Body of pancreas (tissue), 4 donors: ENCODE results near the gene KNCN. TPM values are rescaled to one million over a fixed set of nuclear protein-coding genes. Genes with fewer than 3 reads are reported as not detected.

Source experiments
- ATAC-seq: fragments of 150-250 bp; one replicate; pipeline ENCODE4 v1.9.1; 2016
- DNase-seq, 4 donors: peaks; one replicate each; pipeline ENCODE4 v3.0.0-alpha.2; 2019
- H3K27ac ChIP-seq, 4 donors: fragments of 200-600 bp; sonication (generic); 1 replicate in 3 of 4; 2 replicates in 1 of 4; pipeline versions ENCODE4 v1.5.1 to v1.6.1; 2016 to 2019; ENCODE audit warnings: mild to moderate bottlenecking in 1 of 4, mixed read lengths in 1 of 4, moderate library complexity in 1 of 4
- H3K27me3 ChIP-seq, 2 donors: fragments of 200-600 bp; sonication (generic); one replicate each; pipeline ENCODE4 v1.6.0; 2016; ENCODE audit warnings: mild to moderate bottlenecking in 1 of 2
- H3K36me3 ChIP-seq, 2 donors: fragments of 200-600 bp; sonication (generic); replicated peaks in 1 of 2; 2 replicates each; pipeline ENCODE4 v1.5.1; 2016; ENCODE audit warnings: low read depth in 2 of 2; ENCODE audit not compliant: insufficient read depth in 1 of 2
- H3K4me1 ChIP-seq: fragments of 200-600 bp; sonication (generic); one replicate; pipeline ENCODE4 v1.6.0; 2016
- H3K4me3 ChIP-seq, 2 donors: fragments of 200-600 bp; sonication (generic); 1 replicate in 1 of 2; 2 replicates in 1 of 2; pipeline ENCODE4 v1.5.1; 2016 to 2019
- H3K9me3 ChIP-seq, 3 donors: fragments of 200-600 bp; sonication (generic); 1 replicate in 2 of 3; 2 replicates in 1 of 3; pipeline ENCODE4 v1.5.1; 2016
- CTCF ChIP-seq, 7 experiments: fragments of 450-650 bp in 4 of 7; fragments of 200-600 bp in 3 of 7; sonication (generic) in 3 of 7; IDR thresholded peaks; one replicate each; pipeline ENCODE4 v1.5.1; 2016 to 2019; ENCODE audit warnings: antibody characterized with exemption in 7 of 7
- POLR2A ChIP-seq, 3 donors: fragments of 450-650 bp; IDR thresholded peaks; one replicate each; pipeline ENCODE4 v1.6.1; 2016; ENCODE audit warnings: antibody characterized with exemption in 3 of 3, mild to moderate bottlenecking in 2 of 3
- WGBS, 2 donors: methylation state at CpG; one replicate each; pipeline ENCODE4 v1.1.5; 2017; 5-methylcytosine and 5-hydroxymethylcytosine counted together
- intact Hi-C: fragments of 100-400 bp; cut with DNase I; formaldehyde crosslinking; loops from one replicate; pipeline ENCODE4 v1.15.1; 2023
- total RNA-seq, 2 donors: library from RNA; depleted of rRNA; stranded (reverse); fragments of >200 nt; gene quantifications; one replicate each; pipeline ENCODE4 v1.1.0, GENCODE V29; 2016

Gene KNCN
- total RNA-seq, 2 donors from 2014 or later: not detected

GRCh38 chr1:46563341-46563740 lies 11.9 kb upstream of the KNCN start:
- peaks cover 20 to 54% of the 10 kb centered on the region in 2 donors for H3K36me3 ChIP-seq
- ATAC-seq (no peak), DNase-seq (no peak)
- no peak overlapping the region for H3K4me3 ChIP-seq
- TF ChIP-seq CTCF (IDR thresholded peaks at IDR 0.05) (no peak), POLR2A (IDR thresholded peaks at IDR 0.05) (no peak)
- H3K27ac ChIP-seq: no peak overlapping the region
- 80 to 83% methylated on average over 4 of the region's 4 CpGs for WGBS, 2 donors
- H3K9me3 ChIP-seq: no peaks in the 10 kb centered on the region
- no peaks in the 10 kb centered on the region for H3K4me1 ChIP-seq
- no peaks in the 10 kb centered on the region for H3K27me3 ChIP-seq
- intact Hi-C loops: no loop called here

- Histone ChIP-seq H3K4me3 (no peak overlapping the region), H3K9me3 (no peaks in the 10 kb centered on the region), H3K27ac (no peak overlapping the region), H3K36me3 (peaks cover 20 to 50% of the 10 kb centered on the region in 2 donors), H3K4me1 (no peaks in the 10 kb centered on the region), H3K27me3 (no peaks in the 10 kb centered on the region)
- no peak for TF ChIP-seq POLR2A (IDR thresholded peaks at IDR 0.05)
- TF ChIP-seq CTCF (IDR thresholded peaks at IDR 0.05): no peak
- DNase-seq (no peak), ATAC-seq (no peak)
- intact Hi-C loops: no loop called here
- 88 to 90% methylated on average over 13 to 15 of the region's 15 CpGs for WGBS, 2 donors
These were observed 11.1 kb upstream of the KNCN start for GRCh38 chr1:46562498-46562897.

- H3K4me1 ChIP-seq: peaks cover 6% of the 10 kb centered on the region
- ATAC-seq (no peak), DNase-seq (no peak)
- 79 to 91% methylated on average over 8 of the region's 8 CpGs for WGBS, 2 donors
- no peak overlapping the region for H3K27ac ChIP-seq
- peaks cover 20 to 36% of the 10 kb centered on the region in 2 donors for H3K36me3 ChIP-seq
- no peaks in the 10 kb centered on the region for H3K27me3 ChIP-seq
- intact Hi-C loops: no loop called here
- no peak for TF ChIP-seq POLR2A (IDR thresholded peaks at IDR 0.05)
- no peak for TF ChIP-seq CTCF (IDR thresholded peaks at IDR 0.05)
- no peaks in the 10 kb centered on the region for H3K9me3 ChIP-seq
- H3K4me3 ChIP-seq: no peak overlapping the region
These were observed 7.5 kb upstream of the KNCN start for GRCh38 chr1:46558966-46559365.

GRCh38 chr1:46558141-46558963 lies 6.9 kb upstream of the KNCN start:
- Histone ChIP-seq H3K27me3 (no peaks in the 10 kb centered on the region), H3K4me3 (no peak overlapping the region), H3K27ac (no peak overlapping the region), H3K4me1 (peaks cover 6% of the 10 kb centered on the region), H3K36me3 (peaks cover 20 to 36% of the 10 kb centered on the region in 2 donors), H3K9me3 (no peaks in the 10 kb centered on the region)
- 83 to 87% methylated on average over 8 to 20 of the region's 20 CpGs for WGBS, 2 donors
- TF ChIP-seq CTCF (IDR thresholded peaks at IDR 0.05): no peak
- TF ChIP-seq POLR2A (IDR thresholded peaks at IDR 0.05): no peak
- no peak for ATAC-seq
- intact Hi-C loops: no loop called here
- no peak for DNase-seq

GRCh38 chr1:46557403-46557802 lies 6.0 kb upstream of the KNCN start:
- no peaks in the 10 kb centered on the region for H3K9me3 ChIP-seq
- no peak overlapping the region for H3K4me3 ChIP-seq
- peaks cover 20 to 28% of the 10 kb centered on the region in 2 donors for H3K36me3 ChIP-seq
- WGBS, 2 donors: 51 to 54% methylated on average over 5 of the region's 5 CpGs
- no peaks in the 10 kb centered on the region for H3K27me3 ChIP-seq
- DNase-seq (no peak), ATAC-seq (no peak)
- peaks cover 6% of the 10 kb centered on the region for H3K4me1 ChIP-seq
- TF ChIP-seq CTCF (IDR thresholded peaks at IDR 0.05) (no peak), POLR2A (IDR thresholded peaks at IDR 0.05) (no peak)
- H3K27ac ChIP-seq: peak overlapping the region in 2 of 4 donors; percentile 36 to 49
- intact Hi-C loops: no loop called here
